HG02759 (cell line): Measurements from ENCODE around the gene PLD6.
"Not testable (repeated sequence)": the region's sequence is repeated elsewhere in the genome, so short reads cannot be mapped to it uniquely, and the experiment has no call there.

ENCODE experiments used
- ATAC-seq: cut with Tn5 transposase; IDR thresholded peaks from one replicate; pipeline ENCODE4 v1.9.1; 2021; ENCODE audit warnings: mild to moderate bottlenecking, moderate library complexity; ENCODE audit not compliant: unreplicated experiment

PLD6 gene

DNA sequence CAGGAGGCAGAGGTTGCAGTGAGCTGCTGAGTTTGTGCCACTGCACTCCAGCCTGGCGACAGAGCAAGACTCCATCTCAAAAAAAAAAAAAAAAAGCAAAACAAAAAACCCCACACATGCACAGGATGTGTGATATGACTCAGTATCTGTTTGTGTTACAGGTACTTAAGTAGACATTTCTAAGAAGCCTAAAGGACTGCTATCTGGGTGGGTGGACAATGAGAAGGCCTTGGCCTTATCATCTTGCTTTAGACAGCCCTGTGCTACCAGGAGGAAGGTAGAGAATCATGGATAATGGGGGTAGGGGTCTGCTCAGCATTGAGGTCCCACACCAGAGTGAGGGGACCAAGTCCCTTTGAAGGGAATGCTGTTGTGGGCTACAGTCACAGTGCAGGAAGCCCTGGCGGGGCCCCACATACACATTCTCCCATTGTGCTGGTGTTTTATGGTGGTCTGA is 26.7 kb downstream of the PLD6 start:
- peak; percentile 37 for ATAC-seq

DNA sequence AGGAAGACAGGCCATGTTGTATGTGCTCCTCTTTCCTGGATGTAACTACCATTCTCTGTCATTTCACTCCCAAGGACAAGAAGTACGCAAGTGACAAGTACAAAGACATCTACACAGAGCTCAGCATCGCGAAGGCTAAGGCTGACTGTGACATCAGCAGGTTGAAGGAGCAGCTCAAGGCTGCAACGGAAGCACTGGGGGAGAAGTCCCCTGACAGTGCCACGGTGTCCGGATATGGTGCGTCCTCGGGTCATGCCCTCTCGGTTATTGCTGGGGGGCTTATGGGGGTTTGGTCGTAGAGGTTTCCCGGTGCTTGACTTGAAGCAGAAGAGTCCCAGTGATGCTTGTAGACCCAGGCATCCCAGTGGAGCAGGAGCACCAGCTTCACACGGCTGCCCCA is 29.0 kb downstream of the PLD6 start:
- no peak for ATAC-seq

DNA sequence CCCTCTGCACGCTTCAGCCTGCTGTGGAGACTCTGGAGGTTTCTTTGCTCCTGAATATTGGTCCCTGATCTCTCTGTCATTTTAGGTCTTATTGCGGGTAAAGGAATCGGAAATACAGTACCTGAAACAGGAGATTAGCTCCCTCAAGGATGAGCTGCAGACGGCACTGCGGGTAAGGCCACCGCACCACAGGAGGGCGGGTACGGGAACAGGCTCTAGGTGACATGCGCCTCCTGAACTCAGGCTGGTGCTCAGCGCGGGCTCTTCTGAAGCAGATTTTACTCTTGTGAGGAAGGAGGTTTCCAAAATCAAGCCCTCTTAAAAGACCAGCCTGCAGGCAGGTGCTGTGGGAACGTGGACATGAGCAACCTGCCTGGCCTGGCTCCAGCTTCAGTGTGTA is 29.8 kb downstream of the PLD6 start:
- no peak for ATAC-seq

DNA sequence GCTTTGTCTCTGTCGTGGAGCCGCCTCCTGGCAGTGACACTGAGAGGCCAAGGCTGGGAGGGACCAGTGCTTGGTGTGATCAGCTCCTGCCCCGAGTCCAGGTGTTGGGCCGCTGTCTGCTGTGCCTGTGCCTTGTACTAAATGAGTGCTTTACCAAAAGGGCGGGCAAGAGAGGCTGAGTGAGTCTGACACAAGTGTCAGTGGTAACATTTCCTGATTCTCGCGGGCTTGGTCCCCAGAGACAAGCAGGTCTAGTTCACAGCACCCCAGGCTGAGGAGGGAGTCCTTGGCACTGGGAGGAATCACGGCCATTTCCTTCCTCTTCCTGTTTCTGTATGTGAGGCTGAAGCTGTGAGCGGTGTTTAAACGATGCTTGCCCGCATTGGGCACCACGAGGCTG is 30.2 kb downstream of the PLD6 start:
- no peak for ATAC-seq

DNA sequence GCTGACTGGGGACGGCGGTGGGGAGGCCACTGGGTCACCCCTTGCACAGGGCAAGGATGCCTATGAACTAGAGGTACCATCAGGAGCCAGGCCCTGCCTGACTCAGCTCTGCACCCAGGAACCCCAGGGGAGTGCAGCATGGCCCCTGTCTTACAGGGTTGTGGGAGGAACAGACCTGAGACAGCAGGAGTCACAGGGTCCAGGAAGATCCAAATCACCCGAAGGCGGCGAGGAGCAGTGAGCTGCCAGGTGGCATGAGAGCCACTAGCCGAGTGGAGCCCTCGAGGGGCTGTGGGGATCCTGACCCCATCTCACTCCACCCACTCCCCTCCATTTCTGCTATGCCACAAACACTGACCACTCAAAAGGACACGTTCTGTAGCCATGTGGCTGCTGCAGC is 30.8 kb downstream of the PLD6 start:
- ATAC-seq, result no peak

DNA sequence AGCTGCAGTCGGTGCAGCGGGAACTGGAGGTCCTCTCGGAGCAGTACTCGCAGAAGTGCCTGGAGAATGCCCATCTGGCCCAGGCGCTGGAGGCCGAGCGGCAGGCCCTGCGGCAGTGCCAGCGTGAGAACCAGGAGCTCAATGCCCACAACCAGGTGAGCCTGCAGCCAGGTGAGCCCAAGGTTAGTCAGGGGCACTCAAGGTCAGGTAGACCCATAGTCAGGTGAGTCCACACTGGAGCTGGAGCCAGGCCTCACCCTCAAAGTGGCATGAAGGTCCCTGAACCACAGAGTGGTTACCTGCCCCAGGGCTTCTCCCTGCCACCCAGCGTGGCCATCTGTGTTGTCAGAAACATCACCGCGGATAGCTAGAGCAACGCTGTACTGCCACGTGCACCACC is 32.2 kb downstream of the PLD6 start:
- no peak for ATAC-seq

DNA sequence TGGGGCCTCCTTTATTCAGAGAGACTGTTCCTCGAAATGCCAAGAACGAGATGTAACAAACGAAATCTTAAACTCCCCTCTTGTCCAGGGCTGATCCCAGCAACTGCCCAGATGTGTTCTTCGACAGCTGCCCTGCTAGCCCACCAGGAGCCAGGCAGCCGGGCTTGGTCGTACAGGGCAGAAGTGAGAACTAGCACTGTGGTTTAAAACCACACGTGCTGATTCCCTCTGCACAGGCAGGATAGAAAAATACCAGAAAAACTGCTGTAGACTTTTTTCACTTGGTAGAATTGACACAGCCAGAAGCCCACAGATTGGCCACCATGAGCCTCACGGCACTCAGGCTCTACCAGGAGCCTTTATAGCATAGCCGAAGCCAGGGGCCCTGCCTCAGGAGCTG is 33.1 kb downstream of the PLD6 start:
- ATAC-seq, result no peak

DNA sequence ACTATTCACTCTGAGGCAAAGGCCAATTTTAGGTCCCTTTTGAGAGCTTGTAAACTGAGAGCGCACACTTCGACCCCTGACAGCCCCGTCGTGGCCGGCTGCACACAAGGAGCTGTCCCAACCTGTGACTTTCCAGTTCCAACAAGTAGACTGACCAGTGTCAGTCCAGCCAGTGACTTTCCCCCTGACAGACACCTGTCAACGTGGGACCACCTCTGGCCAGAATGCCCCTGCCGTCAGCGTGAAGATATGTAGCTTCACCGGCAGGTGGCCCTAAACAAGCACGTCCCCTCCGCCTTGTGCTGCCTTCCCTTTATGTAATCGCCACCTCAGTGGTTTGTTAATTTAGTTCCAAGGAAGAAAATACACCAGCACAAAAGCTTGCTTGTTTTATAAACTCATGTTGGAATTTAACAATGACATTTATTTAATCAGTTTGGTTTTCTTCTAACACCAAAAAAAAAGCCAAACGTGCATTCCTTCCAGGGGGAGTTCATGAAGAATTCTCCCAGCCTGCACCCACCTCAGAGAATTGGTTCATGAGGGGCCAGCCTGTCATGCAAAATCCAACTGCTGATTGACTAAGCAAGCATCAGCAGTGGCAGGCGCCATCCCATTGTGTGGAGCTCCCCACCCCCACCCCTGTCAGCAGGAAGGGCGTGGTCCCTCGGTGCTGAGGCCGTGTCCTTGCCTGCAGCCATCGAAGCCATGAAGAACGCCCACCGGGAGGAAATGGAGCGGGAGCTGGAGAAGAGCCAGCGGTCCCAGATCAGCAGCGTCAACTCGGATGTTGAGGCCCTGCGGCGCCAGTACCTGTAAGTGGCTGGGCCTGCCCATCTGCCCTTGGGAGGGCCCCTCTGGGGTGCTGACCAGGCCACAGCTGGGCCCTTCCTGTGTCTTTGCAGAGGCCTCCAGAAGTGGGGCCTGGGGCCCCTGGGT is 33.9 kb downstream of the PLD6 start:
- ATAC-seq, result no peak

DNA sequence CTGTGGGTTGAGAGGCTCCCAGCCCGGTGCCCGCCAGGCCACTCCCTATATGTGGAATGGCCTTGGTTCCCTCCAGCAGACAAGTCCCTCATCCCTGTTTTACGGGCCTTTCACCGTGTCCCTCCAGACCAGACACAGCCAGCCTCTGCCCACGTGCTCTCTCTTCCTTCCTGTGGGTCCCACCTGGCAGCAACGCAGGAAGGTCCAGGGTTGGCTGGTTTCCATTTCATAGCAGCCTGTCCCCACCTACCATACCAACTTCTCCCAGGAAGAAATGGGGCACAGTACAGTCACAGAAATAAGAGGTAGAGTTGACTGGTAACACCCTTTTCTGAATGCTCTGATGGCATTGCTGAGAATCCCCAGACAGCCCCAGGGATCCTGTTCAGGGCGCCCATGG is 34.9 kb downstream of the PLD6 start:
- no peak for ATAC-seq

DNA sequence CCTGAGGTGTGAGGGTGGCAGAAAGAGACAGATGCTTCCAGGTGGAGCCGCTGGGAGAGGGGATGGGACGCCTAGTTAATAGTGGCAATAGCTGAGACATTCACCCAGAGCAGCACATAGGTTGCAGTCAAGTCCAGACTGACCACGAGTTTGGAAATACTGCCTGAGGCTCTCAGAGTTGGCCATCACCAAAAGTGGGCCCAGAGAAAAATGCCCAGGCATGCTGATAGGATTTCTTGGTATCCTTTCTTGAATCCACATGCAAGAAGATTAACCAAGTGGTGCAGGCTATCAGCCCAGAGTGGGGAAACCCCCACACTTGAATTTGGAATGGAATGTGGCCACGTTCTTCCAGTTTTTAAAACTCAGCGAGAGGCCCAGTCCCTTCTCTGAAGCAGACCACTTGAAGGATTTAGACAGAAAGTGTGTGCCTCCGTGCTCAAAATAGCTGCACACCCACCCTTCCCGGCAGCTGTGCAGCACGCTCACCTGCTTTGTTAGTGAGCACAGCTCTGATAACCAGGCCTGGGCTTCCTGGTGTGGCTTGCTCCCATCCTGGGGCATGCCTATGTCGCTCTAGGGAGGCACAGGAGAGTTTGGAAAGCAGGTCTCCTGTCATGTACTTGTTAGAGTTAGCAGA is 35.7 kb downstream of the PLD6 start:
- ATAC-seq, result no peak

DNA sequence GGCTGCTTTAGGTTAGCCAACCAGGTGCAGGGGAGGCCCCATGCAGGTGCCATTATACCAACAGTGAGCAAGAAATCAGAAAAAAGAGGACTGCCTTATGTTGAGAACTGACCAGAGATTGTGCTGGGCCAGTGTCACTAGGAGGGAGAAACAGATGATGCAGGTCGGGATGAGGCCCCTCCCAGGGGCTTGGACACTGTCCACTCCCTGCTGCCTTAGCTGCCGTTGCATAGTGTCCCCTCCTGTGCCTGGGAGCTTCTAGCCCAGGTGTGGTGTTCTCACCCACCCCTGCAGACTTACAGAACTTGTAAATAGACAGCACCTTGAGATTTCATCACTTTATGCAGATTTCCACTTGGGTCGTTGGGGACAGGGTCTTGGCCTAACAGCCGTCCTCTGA is 36.7 kb downstream of the PLD6 start:
- ATAC-seq, result no peak

DNA sequence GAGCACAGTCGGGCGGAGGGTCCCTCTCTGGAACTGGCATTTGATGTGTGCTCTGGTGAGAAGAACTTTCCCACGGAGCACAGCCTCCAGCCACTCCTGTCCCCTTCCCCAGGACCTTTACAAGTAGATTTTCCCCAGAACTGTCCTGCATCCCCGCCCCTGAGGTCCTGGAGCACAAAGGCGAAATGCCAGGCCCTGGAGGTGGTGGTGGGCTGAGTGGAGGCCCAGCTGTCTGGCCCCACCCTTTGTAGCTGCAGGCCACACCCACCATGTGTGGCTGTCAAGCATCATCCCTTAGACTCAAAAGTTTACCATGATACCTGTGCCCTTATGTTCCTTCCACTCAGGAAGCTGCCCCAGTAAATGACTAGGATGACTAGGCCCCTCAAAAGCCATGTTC is 37.7 kb downstream of the PLD6 start:
- no peak for ATAC-seq

DNA sequence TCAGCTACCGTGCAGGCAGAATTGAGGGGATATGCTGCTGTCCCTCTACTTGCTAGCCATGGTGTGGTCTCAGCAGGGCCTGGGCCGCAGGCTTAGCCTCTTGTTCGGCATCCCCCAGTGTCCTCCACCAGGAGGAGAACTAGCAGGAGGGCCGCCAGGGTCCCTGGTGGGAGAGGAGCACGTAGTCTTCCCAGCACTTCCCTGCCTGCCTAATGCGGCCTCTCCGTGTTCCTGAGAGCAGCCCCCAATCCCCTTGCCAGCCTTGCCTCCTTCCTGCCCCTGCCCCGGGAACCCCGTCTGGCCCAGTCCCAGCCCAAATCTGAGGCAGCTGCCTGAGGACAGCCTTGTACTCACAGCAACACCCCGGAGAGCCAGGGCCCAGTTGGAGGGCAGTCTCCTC is 38.1 kb downstream of the PLD6 start:
- ATAC-seq, result no peak

DNA sequence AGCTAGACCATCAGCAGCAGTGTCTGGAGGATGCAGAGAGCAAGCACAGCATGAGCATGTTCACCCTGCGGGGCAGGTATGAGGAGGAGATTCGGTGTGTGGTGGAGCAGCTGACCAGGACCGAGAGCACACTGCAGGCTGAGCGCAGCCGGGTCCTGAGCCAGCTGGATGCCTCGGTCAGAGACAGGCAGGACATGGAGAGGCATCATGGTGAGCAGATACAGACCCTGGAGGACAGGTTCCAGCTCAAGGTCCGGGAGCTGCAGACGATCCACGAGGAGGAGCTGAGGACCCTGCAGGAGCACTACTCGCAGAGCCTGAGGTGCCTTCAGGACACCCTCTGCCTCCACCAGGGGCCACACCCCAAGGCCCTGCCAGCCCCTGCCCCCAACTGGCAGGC is 38.8 kb downstream of the PLD6 start:
- ATAC-seq, result no peak

DNA sequence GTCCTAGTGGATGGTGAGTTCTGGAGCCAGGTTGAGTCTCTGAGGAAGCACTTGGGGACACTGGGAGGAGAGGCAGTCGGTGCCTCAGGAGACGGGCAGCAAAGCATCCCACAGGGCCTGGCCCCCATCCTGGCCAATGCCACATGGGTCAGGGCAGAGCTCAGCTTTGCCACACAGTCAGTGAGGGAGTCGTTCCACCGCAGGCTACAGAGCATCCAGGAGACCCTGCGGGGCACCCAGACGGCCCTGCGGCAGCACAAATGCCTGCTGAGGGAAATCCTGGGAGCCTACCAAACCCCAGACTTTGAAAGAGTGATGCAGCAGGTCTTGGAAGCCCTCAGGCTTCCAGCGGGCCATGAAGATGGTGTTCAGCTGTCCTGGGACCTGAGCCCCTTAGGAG is 39.7 kb downstream of the PLD6 start:
- ATAC-seq, result no peak

DNA sequence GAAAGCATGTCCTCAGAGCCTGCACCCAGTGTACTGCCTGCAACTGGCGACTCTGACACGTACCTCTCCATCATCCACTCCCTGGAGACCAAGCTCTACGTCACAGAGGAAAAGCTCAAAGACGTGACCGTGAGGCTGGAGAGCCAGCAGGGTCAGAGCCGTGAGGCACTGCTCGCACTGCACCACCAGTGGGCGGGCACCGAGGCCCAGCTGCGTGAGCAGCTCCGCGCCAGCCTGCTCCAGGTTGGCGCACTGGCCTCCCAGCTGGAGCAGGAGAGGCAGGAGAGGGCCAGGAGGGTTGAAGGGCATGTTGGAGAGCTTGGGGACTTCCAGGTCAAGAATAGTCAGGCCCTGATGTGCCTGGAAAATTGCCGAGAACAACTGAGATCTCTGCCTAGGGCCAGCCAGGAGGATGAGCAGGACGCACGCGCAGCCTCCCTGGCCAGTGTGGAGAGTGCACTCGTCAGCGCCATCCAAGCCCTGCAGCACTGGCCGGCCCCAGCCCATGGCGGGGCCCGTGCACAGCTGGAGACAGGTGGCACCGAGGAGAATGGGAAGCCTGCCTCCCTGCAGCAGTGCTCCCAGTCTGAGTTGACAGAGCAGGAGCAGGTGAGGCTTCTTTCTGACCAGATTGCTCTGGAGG is 40.3 kb downstream of the PLD6 start:
- ATAC-seq, result no peak

DNA sequence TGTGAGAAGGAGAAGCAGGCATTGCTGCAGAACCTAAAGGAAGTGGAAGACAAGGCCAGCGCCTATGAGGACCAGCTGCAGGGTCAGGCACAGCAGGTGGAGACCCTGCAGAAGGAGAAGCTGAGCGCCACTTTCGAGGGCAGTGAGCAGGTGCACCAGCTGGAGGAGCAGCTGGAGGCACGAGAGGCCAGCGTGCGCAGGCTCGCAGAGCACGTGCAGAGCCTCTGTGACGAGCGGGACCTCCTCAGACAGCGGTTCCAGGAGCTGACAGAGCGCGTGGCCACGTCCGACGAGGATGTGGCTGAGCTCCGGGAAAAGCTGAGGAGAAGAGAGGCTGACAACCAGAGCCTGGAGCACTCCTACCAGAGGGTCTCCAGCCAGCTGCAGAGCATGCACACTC is 41.5 kb downstream of the PLD6 start:
- no peak for ATAC-seq

DNA sequence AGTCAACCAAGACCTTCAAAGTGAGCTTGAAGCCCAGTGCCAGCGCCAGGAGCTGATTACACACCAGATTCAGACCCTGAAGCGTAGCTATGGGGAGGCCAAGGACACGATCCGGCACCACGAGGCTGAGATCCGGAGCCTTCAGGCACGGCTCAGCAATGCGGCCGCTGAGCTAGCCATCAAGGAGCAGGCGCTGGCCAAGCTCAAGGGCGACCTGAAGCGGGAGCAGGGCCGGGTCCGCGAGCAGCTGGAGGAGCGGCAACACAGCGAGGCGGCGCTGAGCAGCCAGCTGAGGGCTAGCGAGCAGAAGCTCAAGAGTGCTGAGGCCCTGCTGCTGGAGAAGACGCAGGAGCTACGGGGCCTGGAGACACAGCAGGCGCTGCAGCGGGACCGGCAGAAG is 42.0 kb downstream of the PLD6 start:
- ATAC-seq, result no peak

DNA sequence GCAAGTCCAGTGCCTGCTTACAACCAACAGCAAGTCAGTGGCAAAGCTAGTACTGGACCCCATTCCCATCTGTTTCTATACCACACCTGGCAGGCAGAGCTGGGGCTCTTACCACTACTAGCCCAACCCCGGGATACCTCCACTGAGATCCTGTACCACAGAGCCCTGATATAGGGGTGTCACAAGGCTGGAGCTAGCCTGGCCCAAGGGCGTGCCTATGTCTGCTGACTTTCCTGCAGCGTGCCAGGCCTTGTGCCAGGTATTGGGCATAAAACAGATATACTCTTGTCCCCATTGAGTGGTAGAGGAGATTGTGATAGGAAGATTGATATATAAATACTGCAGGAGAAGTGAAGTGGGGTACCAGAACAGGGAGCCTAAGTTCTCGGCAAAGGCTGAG is 44.4 kb downstream of the PLD6 start:
- ATAC-seq, result no peak

DNA sequence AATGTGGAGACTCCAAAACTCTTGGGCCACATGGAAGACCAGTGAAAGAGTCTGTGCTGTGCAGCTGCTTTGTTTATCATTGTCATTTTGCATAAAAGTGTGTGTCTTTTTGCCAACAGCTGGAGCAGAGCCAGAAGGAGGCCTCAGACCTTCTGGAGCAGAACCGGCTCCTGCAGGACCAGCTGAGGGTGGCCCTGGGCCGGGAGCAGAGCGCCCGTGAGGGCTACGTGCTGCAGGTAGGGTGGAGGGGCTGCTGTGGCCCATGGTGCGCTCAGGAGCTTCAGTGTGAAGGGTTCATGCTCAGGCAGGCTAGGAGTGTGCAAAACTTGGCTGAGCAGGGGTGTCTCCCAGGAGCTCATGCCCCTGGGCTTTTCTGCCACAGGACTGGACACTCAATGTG is 45.0 kb downstream of the PLD6 start:
- no peak for ATAC-seq

DNA sequence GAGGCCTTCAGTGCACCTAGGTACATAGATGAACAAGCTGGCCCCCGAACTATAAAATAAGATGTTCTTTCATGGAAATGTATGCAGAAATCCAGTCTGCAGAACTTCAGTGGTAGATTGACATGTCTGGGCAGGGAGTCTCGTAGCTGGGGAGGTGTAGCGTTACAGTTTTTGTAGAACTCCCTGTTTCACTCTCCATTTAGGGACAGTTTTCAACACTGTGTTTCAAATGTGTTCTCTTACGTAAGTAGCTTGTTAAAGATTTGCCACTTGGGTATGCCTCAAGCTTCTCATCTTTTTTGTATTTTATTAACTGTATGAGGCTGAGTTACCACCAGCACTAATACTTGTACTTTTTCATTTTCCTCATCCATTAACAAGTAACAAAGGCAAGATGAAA is 46.6 kb downstream of the PLD6 start:
- ATAC-seq, result no peak

DNA sequence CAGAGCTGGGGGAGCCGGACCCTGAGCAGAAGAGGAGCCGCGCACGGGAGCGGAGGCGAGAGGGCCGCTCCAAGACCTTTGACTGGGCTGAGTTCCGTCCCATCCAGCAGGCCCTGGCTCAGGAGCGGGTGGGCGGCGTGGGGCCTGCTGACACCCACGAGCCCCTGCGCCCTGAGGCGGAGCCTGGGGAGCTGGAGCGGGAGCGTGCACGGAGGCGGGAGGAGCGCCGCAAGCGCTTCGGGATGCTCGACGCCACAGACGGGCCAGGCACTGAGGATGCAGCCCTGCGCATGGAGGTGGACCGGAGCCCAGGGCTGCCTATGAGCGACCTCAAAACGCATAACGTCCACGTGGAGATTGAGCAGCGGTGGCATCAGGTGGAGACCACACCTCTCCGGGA is 47.6 kb downstream of the PLD6 start:
- ATAC-seq, result not testable (repeated sequence)
